ENCODE data around the gene RBFOX2. TPM values are rescaled to one million over a fixed set of nuclear protein-coding genes. Genes with fewer than 3 reads are reported as not detected.
"Not testable (repeated sequence)": the region's sequence is repeated elsewhere in the genome, so short reads cannot be mapped to it uniquely, and the experiment has no call there.

Gene RBFOX2
- total RNA-seq, 1 donor from 2014 or later = 147 TPM

DNA sequence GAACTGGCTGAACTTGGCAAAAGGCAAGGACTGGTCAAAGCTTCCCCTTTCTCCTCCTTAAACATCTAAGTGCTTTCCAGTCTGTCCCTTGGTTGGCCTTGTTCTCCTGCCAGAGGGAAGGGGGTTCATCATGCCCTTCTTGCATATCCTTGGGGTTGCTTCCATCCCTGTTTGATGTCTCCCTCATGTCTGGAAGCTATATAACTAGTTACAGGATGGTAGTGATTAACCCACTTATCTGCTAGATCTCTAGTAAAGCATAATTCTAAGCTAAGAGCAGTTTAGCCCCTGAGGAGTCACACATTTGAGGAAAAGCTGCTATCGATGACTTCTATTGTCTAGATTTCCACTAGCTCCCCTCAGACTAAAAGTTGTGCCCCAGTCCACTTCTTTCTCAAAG lies 288.0 kb downstream of the RBFOX2 start:
- H3K9me3 Mint-ChIP-seq (ENCODE audit: low read depth) = no peaks in the 10 kb centered on the region

GRCh38 chr22:35739931-35740380 lies 288.7 kb downstream of the RBFOX2 start:
- peaks cover 41% of the 10 kb centered on the region for H3K36me3 Mint-ChIP-seq (ENCODE audit: low read depth)
- no peaks in the 10 kb centered on the region for H3K27me3 Mint-ChIP-seq (ENCODE audit: low read depth)
- TF ChIP-seq, protein P1, sequence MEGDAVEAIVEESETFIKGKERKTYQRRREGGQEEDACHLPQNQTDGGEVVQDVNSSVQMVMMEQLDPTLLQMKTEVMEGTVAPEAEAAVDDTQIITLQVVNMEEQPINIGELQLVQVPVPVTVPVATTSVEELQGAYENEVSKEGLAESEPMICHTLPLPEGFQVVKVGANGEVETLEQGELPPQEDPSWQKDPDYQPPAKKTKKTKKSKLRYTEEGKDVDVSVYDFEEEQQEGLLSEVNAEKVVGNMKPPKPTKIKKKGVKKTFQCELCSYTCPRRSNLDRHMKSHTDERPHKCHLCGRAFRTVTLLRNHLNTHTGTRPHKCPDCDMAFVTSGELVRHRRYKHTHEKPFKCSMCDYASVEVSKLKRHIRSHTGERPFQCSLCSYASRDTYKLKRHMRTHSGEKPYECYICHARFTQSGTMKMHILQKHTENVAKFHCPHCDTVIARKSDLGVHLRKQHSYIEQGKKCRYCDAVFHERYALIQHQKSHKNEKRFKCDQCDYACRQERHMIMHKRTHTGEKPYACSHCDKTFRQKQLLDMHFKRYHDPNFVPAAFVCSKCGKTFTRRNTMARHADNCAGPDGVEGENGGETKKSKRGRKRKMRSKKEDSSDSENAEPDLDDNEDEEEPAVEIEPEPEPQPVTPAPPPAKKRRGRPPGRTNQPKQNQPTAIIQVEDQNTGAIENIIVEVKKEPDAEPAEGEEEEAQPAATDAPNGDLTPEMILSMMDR (IDR thresholded peaks at IDR 0.05) = no peak
- no peaks in the 10 kb centered on the region for H3K9me3 Mint-ChIP-seq (ENCODE audit: low read depth)
- no peak for DNase-seq (ENCODE audit: low spot score)
- no peak overlapping the region for H3K27ac Mint-ChIP-seq (ENCODE audit: unreplicated experiment)
- H3K4me1 Mint-ChIP-seq (ENCODE audit: low read depth) = peaks cover 25% of the 10 kb centered on the region
- H3K4me3 Mint-ChIP-seq (ENCODE audit: unreplicated experiment) = no peak overlapping the region

More for the DNA sequence above, 288.0 kb downstream of the RBFOX2 start:
- peaks cover 45% of the 10 kb centered on the region for H3K36me3 Mint-ChIP-seq (ENCODE audit: low read depth)
- TF ChIP-seq, protein P1 (IDR thresholded peaks at IDR 0.05) = no peak
- H3K27ac Mint-ChIP-seq (ENCODE audit: unreplicated experiment) = no peak overlapping the region
- peaks cover 25% of the 10 kb centered on the region for H3K4me1 Mint-ChIP-seq (ENCODE audit: low read depth)
- H3K27me3 Mint-ChIP-seq (ENCODE audit: low read depth) = no peaks in the 10 kb centered on the region
- H3K4me3 Mint-ChIP-seq (ENCODE audit: unreplicated experiment) = no peak overlapping the region
- no peak for DNase-seq (ENCODE audit: low spot score)

GRCh38 chr22:35739076-35739930 lies 289.3 kb downstream of the RBFOX2 start:
- no peak overlapping the region for H3K27ac Mint-ChIP-seq (ENCODE audit: unreplicated experiment)
- H3K27me3 Mint-ChIP-seq (ENCODE audit: low read depth) = no peaks in the 10 kb centered on the region
- peaks cover 25% of the 10 kb centered on the region for H3K4me1 Mint-ChIP-seq (ENCODE audit: low read depth)
- H3K9me3 Mint-ChIP-seq (ENCODE audit: low read depth) = no peaks in the 10 kb centered on the region
- H3K4me3 Mint-ChIP-seq (ENCODE audit: unreplicated experiment) = no peak overlapping the region
- TF ChIP-seq, protein P1 (IDR thresholded peaks at IDR 0.05) = peak; percentile 55
- no peak for DNase-seq (ENCODE audit: low spot score)
- H3K36me3 Mint-ChIP-seq (ENCODE audit: low read depth) = peaks cover 41% of the 10 kb centered on the region

DNA sequence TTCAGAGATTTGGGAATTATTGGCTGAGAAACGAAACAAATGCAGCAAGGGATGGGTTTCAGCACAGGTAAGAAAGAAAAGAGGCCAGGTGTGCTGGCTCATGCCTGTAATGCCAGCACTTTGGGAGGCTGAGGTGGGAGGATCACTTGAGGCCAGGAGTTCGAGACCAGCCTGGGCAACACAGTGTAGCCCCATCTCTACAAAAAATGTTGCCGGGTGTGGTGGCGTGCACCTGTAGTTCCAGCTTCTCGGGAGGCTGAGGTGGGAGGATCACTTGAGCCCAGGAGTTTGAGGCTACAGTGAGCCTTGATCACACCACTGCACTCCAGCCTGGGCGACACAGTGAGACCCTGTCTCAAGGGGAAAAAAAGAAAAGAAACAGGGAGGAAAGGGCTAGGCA lies 290.7 kb downstream of the RBFOX2 start:
- Mint-ChIP-seq H3K27ac (ENCODE audit: unreplicated experiment) (peak overlapping the region; percentile 43), H3K36me3 (ENCODE audit: low read depth) (peaks cover 35% of the 10 kb centered on the region), H3K4me1 (ENCODE audit: low read depth) (peaks cover 16% of the 10 kb centered on the region)
- H3K4me3 Mint-ChIP-seq (ENCODE audit: unreplicated experiment); H3K9me3 Mint-ChIP-seq (ENCODE audit: low read depth); H3K27me3 Mint-ChIP-seq (ENCODE audit: low read depth); DNase-seq (ENCODE audit: low spot score): not testable (repeated sequence)

DNA sequence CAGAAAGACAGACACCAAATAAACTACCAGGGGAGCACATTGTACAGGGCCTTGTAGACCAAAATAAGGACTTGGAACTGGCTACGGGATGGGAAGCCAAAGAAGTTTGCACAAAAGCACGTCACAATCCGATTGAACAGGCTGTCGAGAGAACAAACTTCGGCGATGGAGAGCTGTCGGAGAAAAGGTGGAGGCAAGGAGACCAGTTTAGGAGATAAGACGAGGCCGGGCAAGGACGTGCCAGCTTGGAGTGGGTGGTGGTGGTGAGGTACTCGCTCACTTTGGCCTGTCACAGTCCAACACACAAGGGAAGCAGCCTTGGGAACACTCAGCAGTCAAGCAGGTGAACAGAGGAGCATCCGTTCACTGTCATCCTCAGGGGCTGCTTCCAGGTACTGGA lies 291.9 kb downstream of the RBFOX2 start:
- H3K36me3 Mint-ChIP-seq (ENCODE audit: low read depth) = peaks cover 27% of the 10 kb centered on the region
- H3K4me3 Mint-ChIP-seq (ENCODE audit: unreplicated experiment) = no peak overlapping the region
- H3K27ac Mint-ChIP-seq (ENCODE audit: unreplicated experiment) = no peak overlapping the region
- H3K9me3 Mint-ChIP-seq (ENCODE audit: low read depth) = no peaks in the 10 kb centered on the region
- TF ChIP-seq, protein P1 (IDR thresholded peaks at IDR 0.05) = no peak
- no peaks in the 10 kb centered on the region for H3K27me3 Mint-ChIP-seq (ENCODE audit: low read depth)
- peaks cover 4% of the 10 kb centered on the region for H3K4me1 Mint-ChIP-seq (ENCODE audit: low read depth)
- DNase-seq (ENCODE audit: low spot score) = no peak

Data from chondrocyte (in vitro differentiated cells).